ENCODE results near the gene PFDN6.

PFDN6 gene

GRCh38 chr6:33305052-33305451 lies 15.7 kb downstream of the PFDN6 start:
- H3K4me3 ChIP-seq (replicated peaks in 1 of 2; ENCODE audit: low read depth in 2 of 2, low read length in 2 of 2), result no peak overlapping the region
- TF ChIP-seq, protein P1, sequence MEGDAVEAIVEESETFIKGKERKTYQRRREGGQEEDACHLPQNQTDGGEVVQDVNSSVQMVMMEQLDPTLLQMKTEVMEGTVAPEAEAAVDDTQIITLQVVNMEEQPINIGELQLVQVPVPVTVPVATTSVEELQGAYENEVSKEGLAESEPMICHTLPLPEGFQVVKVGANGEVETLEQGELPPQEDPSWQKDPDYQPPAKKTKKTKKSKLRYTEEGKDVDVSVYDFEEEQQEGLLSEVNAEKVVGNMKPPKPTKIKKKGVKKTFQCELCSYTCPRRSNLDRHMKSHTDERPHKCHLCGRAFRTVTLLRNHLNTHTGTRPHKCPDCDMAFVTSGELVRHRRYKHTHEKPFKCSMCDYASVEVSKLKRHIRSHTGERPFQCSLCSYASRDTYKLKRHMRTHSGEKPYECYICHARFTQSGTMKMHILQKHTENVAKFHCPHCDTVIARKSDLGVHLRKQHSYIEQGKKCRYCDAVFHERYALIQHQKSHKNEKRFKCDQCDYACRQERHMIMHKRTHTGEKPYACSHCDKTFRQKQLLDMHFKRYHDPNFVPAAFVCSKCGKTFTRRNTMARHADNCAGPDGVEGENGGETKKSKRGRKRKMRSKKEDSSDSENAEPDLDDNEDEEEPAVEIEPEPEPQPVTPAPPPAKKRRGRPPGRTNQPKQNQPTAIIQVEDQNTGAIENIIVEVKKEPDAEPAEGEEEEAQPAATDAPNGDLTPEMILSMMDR (IDR thresholded peaks at IDR 0.05; ENCODE audit: low read depth, low read length), result no peak
- DNase-seq (ENCODE audit: low read depth in 2 of 2), result no peak

DNA sequence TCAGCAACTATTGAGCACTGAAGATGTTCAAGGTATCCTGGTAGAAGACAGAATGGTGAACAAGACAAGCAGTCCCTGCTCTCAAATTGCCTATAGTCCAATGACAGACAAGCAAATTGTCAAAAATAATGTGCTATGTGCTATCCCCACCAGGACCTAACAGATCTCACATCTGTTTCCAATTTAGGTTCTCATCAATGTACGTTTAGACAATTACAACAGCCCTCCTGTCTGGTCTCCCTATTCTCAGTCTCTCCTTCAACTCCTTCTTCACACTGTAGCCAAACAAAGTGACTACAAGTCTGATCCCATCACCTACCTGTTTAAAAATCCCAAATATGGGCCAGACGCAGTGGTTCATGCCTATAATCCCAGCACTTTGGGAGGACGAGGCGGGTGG lies 17.0 kb downstream of the PFDN6 start:
- TF ChIP-seq, protein P1 (IDR thresholded peaks at IDR 0.05; ENCODE audit: low read depth, low read length), result no peak
- DNase-seq (ENCODE audit: low read depth in 2 of 2), result no peak
- no peak overlapping the region for H3K4me3 ChIP-seq (replicated peaks in 1 of 2; ENCODE audit: low read depth in 2 of 2, low read length in 2 of 2)

- TF ChIP-seq, protein P1 (IDR thresholded peaks at IDR 0.05; ENCODE audit: low read depth, low read length), result no peak
- DNase-seq (ENCODE audit: low read depth in 2 of 2), result peak; percentile 69 to 78
- H3K4me3 ChIP-seq (replicated peaks in 1 of 2; ENCODE audit: low read depth in 2 of 2, low read length in 2 of 2), result peak overlapping the region; percentile 84 to 89
Measured at GRCh38 chr6:33312361-33313104, 23.1 kb downstream of the PFDN6 start.

DNA sequence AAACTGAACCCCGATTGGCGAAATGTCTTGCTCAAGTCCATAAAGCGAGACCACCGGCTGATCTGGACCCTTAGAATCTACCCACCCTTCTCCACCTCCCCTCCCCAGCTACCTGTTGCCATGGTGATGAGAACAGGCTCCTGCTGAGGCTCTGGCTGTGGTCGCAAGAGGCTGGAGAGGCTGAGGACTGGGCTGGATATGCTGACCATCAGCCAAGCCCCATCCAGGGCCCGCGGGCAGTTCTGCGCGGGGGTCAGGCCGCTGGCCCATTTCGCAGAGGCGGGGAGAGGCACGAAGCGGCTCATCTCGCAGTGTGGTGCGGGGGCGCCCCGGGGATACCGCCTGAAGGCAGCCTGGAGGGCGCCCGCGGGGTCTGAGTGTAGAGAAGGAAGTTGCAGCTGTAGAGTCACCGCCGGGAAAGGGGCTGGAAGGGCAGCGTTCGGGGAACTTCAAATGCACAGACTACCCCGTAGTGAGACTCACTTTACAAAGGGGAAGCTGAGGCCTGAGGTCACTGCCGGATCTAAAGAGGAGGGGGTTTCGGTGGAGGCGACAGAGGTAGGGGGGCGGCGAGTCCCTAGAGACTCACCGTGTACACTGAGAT lies 23.8 kb downstream of the PFDN6 start:
- TF ChIP-seq, protein P1 (IDR thresholded peaks at IDR 0.05; ENCODE audit: low read depth, low read length), result no peak
- peak; percentile 31 to 36 for DNase-seq (ENCODE audit: low read depth in 2 of 2)
- H3K4me3 ChIP-seq (replicated peaks in 1 of 2; ENCODE audit: low read depth in 2 of 2, low read length in 2 of 2), result peak overlapping the region; percentile 84 to 89

DNA sequence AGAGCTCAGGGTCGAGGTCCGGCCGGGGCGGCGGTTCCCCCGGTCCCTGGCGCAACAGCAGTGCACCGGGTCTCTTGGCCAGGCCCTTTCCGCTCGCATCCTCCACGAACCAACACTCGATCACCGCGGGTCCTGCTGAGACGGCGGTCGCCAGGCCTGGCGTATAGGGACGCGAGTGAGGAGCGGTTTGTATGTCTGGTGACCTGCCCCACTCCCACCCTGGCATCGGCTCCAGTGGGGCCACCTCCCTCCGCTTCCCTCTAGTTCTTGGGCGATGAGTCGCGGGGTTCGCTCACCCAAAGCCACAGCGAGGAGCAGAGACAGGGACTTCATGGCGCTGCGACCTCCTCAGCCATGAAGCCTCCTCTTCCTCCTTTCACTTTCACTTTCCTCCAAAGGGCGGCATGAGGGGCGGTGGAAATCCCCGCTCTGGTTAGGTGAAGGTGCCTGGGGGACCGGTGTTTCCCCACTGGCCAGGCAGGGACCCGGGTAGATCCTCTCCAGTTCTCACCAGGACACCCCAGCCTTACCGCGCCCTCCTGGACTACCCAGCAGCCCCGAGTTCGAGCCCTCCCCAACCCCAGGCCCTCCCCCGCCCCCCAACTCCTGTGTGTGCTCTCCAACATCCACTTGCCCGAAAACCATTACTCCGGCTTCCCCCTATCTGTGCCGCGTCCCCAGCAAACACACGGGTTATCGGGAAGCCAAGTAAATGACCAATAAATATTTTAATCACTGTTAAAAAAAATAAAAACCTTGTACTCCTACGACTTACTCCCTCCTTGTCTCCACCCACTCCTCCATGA lies 24.5 kb downstream of the PFDN6 start, which contains the start of gene TAPBP:
Gene TAPBP, minus strand, starts transcription at position 370 of the 806 bp plus-strand sequence. Its CDS starts 37 bp downstream, at position 333.
- TF ChIP-seq, protein P1 (IDR thresholded peaks at IDR 0.05; ENCODE audit: low read depth, low read length), result no peak
- H3K4me3 ChIP-seq (replicated peaks in 1 of 2; ENCODE audit: low read depth in 2 of 2, low read length in 2 of 2), result peak within 1 kb of the TSS; percentile 84 to 89
- peak; percentile 61 to 72 for DNase-seq (ENCODE audit: low read depth in 2 of 2)

GRCh38 chr6:33314515-33314942 lies 25.1 kb downstream of the PFDN6 start:
- DNase-seq (ENCODE audit: low read depth in 2 of 2), result peak; percentile 87 to 89
- TF ChIP-seq, protein P1 (IDR thresholded peaks at IDR 0.05; ENCODE audit: low read depth, low read length), result no peak
- H3K4me3 ChIP-seq (replicated peaks in 1 of 2; ENCODE audit: low read depth in 2 of 2, low read length in 2 of 2), result peak overlapping the region; percentile 84 to 89
